Activated B cell treated with CpG ODN at 0.5 μM for 24 hours (primary cell): ENCODE data around the gene PLK4. TPM values are rescaled to one million over a fixed set of nuclear protein-coding genes. Genes with fewer than 3 reads are reported as not detected.
A peak's percentile ranks its signal among the peaks of the same experiment; 100 is the strongest.

Experiments used
- ATAC-seq: fragments of 200-7000 bp; cut with Tn5 transposase; one replicate; pipeline ENCODE4 v1.10.0; 2021; ENCODE audit warnings: low read depth, mild to moderate bottlenecking, moderate library complexity
- CTCF ChIA-PET: fragments of 350-600 bp; sonication (Branson Sonifier 250); formaldehyde crosslinking; loops from one replicate; lab custom pipeline; 2021; ENCODE audit warnings: antibody characterized with exemption; lab: Charles Lee
- POLR2A ChIA-PET: fragments of 350-600 bp; sonication (Branson Sonifier 250); formaldehyde crosslinking; loops from one replicate; lab custom pipeline; 2021; ENCODE audit warnings: antibody characterized with exemption; lab: Charles Lee
- DNase-seq: peaks from one replicate; pipeline ENCODE4 v3.0.0; 2022
- H3K27ac Mint-ChIP-seq: one replicate; pipeline ENCODE4 v1.8.0; 2020; ENCODE audit warnings: mixed read lengths
- H3K27me3 Mint-ChIP-seq: one replicate; pipeline ENCODE4 v1.8.0; 2021; ENCODE audit warnings: mixed read lengths
- H3K36me3 Mint-ChIP-seq: one replicate; pipeline ENCODE4 v1.8.0; 2021; ENCODE audit warnings: low read depth, mixed read lengths
- H3K4me1 Mint-ChIP-seq: one replicate; pipeline ENCODE4 v1.8.0; 2021; ENCODE audit warnings: mixed read lengths
- H3K4me3 Mint-ChIP-seq: one replicate; pipeline ENCODE4 v1.8.0; 2020; ENCODE audit warnings: mild to moderate bottlenecking, mixed read lengths
- H3K9me3 Mint-ChIP-seq: one replicate; pipeline ENCODE4 v1.8.0; 2020; ENCODE audit warnings: mixed read lengths
- intact Hi-C: fragments of 100-400 bp; cut with micrococcal nuclease; formaldehyde crosslinking; loops from one replicate; pipeline ENCODE4 v1.15.1; 2024
- total RNA-seq: library from RNA; stranded (reverse); gene quantifications from 2 replicates; pipeline ENCODE4 v1.2.3, GENCODE V29; 2022
- TF ChIP-seq, protein P1 (sequence below): fragments of 200-600 bp; IDR thresholded peaks from one replicate; pipeline ENCODE4 v1.8.0; 2022; ENCODE audit warnings: antibody characterized with exemption, mild to moderate bottlenecking

Gene PLK4
- total RNA-seq, 1 donor from 2014 or later, result 3.4 TPM

GRCh38 chr4:127856813-127857447, 23.8 kb upstream of the PLK4 start:
- H3K9me3 Mint-ChIP-seq, result peaks cover 19% of the 10 kb centered on the region

DNA sequence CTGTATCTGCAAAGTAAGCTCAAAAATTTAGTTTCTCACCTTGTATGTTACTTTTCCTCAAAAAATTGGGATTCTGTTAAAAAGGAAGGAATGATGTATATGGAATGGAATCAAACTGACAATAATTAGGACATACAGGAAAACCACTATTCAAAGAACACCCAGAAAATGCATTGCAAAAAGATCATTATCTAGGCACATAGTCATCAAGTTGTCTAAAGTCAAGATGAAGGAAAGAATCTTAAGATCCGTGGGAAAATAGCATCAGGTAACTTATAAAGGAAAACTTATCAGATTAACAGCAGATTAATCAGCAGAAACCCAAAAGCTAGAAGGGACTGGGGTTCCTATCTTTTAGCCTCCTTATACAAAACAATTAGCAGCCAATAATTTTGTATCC, 23.1 kb upstream of the PLK4 start:
- Mint-ChIP-seq H3K27me3 (no peaks in the 10 kb centered on the region), H3K4me3 (no peak overlapping the region), H3K36me3 (peaks cover 21% of the 10 kb centered on the region), H3K27ac (no peak overlapping the region), H3K9me3 (peaks cover 16% of the 10 kb centered on the region), H3K4me1 (peaks cover 12% of the 10 kb centered on the region)
- TF ChIP-seq, protein P1, sequence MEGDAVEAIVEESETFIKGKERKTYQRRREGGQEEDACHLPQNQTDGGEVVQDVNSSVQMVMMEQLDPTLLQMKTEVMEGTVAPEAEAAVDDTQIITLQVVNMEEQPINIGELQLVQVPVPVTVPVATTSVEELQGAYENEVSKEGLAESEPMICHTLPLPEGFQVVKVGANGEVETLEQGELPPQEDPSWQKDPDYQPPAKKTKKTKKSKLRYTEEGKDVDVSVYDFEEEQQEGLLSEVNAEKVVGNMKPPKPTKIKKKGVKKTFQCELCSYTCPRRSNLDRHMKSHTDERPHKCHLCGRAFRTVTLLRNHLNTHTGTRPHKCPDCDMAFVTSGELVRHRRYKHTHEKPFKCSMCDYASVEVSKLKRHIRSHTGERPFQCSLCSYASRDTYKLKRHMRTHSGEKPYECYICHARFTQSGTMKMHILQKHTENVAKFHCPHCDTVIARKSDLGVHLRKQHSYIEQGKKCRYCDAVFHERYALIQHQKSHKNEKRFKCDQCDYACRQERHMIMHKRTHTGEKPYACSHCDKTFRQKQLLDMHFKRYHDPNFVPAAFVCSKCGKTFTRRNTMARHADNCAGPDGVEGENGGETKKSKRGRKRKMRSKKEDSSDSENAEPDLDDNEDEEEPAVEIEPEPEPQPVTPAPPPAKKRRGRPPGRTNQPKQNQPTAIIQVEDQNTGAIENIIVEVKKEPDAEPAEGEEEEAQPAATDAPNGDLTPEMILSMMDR, result no peak
- CTCF ChIA-PET, result no interaction called here
- POLR2A ChIA-PET, result no interaction called here
- ATAC-seq (no peak), DNase-seq (no peak)
- intact Hi-C loops, result no loop called here

More at GRCh38 chr4:127856813-127857447, 23.8 kb upstream of the PLK4 start:
- peak overlapping the region; percentile 53 for H3K4me3 Mint-ChIP-seq
- no peak overlapping the region for H3K27ac Mint-ChIP-seq
- TF ChIP-seq, protein P1, result no peak
- CTCF ChIA-PET, result no interaction called here
- intact Hi-C loops, result no loop called here
- peak; percentile 7 for ATAC-seq
- peaks cover 22% of the 10 kb centered on the region for H3K36me3 Mint-ChIP-seq
- DNase-seq, result no peak
- no peaks in the 10 kb centered on the region for H3K27me3 Mint-ChIP-seq
- POLR2A ChIA-PET, result no interaction called here
- peaks cover 12% of the 10 kb centered on the region for H3K4me1 Mint-ChIP-seq

DNA sequence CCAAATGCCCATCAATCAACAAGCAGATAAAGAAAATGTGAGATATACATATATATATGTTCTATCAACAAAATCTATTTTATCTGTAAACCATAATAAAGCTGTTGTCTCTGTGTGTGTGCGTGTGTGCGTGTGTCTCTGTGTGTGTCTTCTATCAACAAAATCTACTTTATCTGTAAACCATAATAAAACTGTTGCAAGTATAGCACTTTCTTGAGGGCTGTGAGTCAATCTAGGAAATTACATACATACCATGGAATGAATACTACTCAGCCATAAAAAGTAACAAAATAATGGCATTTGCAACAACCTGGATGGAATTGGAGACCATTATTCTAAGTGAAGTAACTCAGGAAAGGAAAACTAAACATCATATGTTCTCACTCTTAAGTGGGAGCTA, 12.5 kb upstream of the PLK4 start:
- CTCF ChIA-PET, result no interaction called here
- Mint-ChIP-seq H3K4me3 (no peak overlapping the region), H3K27ac (no peak overlapping the region), H3K36me3 (peaks cover 2% of the 10 kb centered on the region), H3K4me1 (no peaks in the 10 kb centered on the region), H3K27me3 (no peaks in the 10 kb centered on the region), H3K9me3 (peaks cover 2% of the 10 kb centered on the region)
- TF ChIP-seq, protein P1, result no peak
- no peak for ATAC-seq
- DNase-seq, result no peak
- POLR2A ChIA-PET, result no interaction called here
- intact Hi-C loops, result no loop called here

DNA sequence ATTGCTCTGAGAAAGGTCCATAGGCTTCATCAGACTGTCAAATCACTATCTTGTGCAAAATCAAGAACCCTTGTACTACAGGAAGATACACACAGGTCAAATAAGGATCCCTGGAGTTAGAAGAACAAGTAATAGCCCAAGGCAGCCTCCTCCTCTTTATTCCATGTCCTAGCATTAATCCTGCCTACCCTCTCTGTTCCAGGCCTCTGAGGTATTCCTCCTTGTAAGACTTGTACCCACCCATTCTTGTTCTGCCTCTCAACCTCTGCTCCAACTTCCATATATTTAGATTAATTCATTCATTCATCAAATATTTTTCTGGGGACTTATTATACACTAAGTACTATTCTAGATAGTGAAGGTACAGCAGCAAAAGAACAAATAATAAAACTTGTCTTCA, 10.4 kb upstream of the PLK4 start:
- Mint-ChIP-seq H3K27me3 (no peaks in the 10 kb centered on the region), H3K4me1 (no peaks in the 10 kb centered on the region), H3K36me3 (peaks cover 3% of the 10 kb centered on the region), H3K27ac (no peak overlapping the region), H3K9me3 (no peaks in the 10 kb centered on the region), H3K4me3 (no peak overlapping the region)
- ATAC-seq (no peak), DNase-seq (no peak)
- intact Hi-C loops, result no loop called here
- ChIA-PET POLR2A (no interaction called here), CTCF (no interaction called here)
- TF ChIP-seq, protein P1, result no peak

GRCh38 chr4:127870688-127871087, 10.0 kb upstream of the PLK4 start:
- H3K4me3 Mint-ChIP-seq, result no peak overlapping the region
- H3K9me3 Mint-ChIP-seq, result no peaks in the 10 kb centered on the region
- ATAC-seq (no peak), DNase-seq (no peak)
- H3K27me3 Mint-ChIP-seq, result no peaks in the 10 kb centered on the region
- H3K27ac Mint-ChIP-seq, result no peak overlapping the region
- intact Hi-C loops, result no loop called here
- peaks cover 4% of the 10 kb centered on the region for H3K36me3 Mint-ChIP-seq
- CTCF ChIA-PET, result no interaction called here
- no peaks in the 10 kb centered on the region for H3K4me1 Mint-ChIP-seq
- POLR2A ChIA-PET, result no interaction called here
- TF ChIP-seq, protein P1, result no peak
